Mesodermal cell (in vitro differentiated cells): ENCODE results near the gene NREP.

ENCODE experiments used
- H3K27ac ChIP-seq: 2 replicates; pipeline ENCODE4 v1.7.0; 2013; ENCODE audit warnings: mild to moderate bottlenecking, low read depth, low read length, moderate library complexity; ENCODE audit not compliant: severe bottlenecking
- H3K36me3 ChIP-seq: 2 replicates; pipeline ENCODE4 v1.7.1; 2013; ENCODE audit warnings: mild to moderate bottlenecking, low read length, moderate library complexity; ENCODE audit not compliant: control insufficient read depth, insufficient read depth
- H3K4me1 ChIP-seq: one replicate; pipeline ENCODE4 v1.7.1; 2013; ENCODE audit warnings: mild to moderate bottlenecking, low read length; ENCODE audit not compliant: insufficient read depth, control insufficient read depth, poor library complexity, severe bottlenecking
- H3K4me3 ChIP-seq: 2 replicates; pipeline ENCODE4 v1.7.0; 2013; ENCODE audit warnings: low read length, control low read depth, mild to moderate bottlenecking; ENCODE audit not compliant: insufficient read depth, poor library complexity, severe bottlenecking; ENCODE audit errors: extremely low read depth
- H3K9me3 ChIP-seq: 2 replicates; pipeline ENCODE4 v1.7.1; 2013; ENCODE audit warnings: mild to moderate bottlenecking, low read length, moderate library complexity; ENCODE audit not compliant: control insufficient read depth
- WGBS, 2 experiments: methylation state at CpG; one replicate each; pipeline ENCODE4 v1.1.5; 2013; ENCODE audit warnings: missing lambda C conversion rate in 2 of 2; ENCODE audit not compliant: insufficient coverage in 2 of 2; 5-methylcytosine and 5-hydroxymethylcytosine counted together

NREP gene

GRCh38 chr5:111739416-111739815, 17.6 kb downstream of the NREP start:
- H3K4me3 ChIP-seq: no peak overlapping the region
- no peaks in the 10 kb centered on the region for H3K9me3 ChIP-seq
- H3K27ac ChIP-seq: no peak overlapping the region
- H3K36me3 ChIP-seq: peaks cover 14% of the 10 kb centered on the region
- peaks cover 2% of the 10 kb centered on the region for H3K4me1 ChIP-seq
- WGBS, 2 experiments: 86 to 88% methylated on average over 2 to 3 of the region's 3 CpGs

- Histone ChIP-seq H3K9me3 (no peaks in the 10 kb centered on the region), H3K36me3 (peaks cover 27% of the 10 kb centered on the region), H3K4me1 (peaks cover 3% of the 10 kb centered on the region), H3K4me3 (no peak overlapping the region), H3K27ac (no peak overlapping the region)
- WGBS, 2 experiments: 93 to 100% methylated on average over 4 of the region's 5 CpGs
Observed at GRCh38 chr5:111738118-111738517, 18.9 kb downstream of the NREP start.

DNA sequence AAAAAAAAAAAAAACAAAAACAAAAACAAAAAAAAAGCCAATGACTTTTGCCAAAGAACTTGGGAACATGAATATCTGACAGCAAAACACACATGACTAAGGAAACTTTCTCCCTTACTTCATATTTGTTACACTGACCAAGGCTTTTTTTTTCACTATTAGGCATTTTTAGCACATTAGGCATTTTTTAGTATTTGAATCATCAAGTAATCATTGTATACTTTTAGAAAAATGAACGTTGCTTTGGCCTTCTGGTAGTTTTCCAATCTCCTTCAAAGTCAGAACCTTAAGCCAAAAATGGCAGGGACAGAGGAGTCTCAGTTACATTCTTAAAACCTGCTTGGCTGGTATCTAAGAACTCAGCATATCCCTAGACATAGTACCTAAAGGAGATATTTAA, 19.3 kb downstream of the NREP start:
- no peak overlapping the region for H3K4me3 ChIP-seq
- H3K4me1 ChIP-seq: peaks cover 3% of the 10 kb centered on the region
- peaks cover 29% of the 10 kb centered on the region for H3K36me3 ChIP-seq
- H3K9me3 ChIP-seq: no peaks in the 10 kb centered on the region
- H3K27ac ChIP-seq: no peak overlapping the region
- no CpG with 5 or more reads among the region's 1 CpG for WGBS, 2 experiments

DNA sequence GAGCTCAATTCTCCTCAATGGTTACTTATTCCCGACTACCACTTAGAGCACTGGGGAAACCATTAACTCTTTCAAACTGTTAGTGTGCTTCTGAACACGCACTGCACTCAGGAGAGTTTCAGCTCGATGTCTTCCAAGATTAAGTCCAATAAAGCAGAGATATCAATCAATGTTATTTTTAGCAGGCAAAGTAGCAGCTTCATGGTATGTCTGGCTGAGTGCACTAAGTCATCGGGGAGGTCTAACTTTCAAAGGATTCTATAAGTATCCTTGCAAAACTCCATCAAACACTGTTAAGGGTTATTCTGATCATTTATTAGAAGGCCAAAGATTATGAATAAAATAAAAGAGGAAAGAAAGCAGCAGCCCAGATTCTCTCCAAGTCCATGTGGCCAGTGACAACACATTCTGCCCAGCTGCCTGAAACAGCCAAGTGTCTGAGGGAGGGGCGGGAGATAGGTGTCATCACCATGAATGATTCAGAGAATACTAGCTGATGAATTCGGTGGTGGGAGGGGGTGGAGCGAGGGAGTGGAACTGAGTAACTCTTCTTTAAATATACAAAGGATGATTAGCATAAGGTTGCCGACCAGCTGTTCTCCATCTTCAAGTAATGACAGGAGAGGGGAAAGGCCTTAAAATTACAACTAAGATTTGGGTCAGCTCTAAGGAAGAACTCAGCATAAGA, 21.3 kb downstream of the NREP start:
- H3K4me3 ChIP-seq: no peak overlapping the region

DNA sequence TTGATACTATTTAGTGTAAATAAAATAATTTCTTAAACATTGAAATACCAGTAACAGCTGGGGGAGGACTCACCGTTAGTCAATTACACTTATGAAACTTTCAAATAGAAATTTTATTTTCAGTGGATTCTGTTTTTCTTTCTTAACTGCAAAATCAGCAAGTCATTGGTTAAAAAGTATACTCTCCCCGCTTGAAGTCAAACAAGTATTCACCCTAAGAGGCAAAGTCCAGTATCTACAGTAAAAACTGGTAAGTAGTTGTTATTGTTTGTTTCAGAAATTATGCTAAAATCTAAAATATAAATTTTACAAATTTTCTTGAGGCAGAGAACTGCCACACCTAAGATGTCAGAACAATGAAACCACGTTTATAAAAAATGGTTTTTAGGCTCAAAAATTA, 22.4 kb downstream of the NREP start:
- peaks cover 3% of the 10 kb centered on the region for H3K4me1 ChIP-seq
- H3K36me3 ChIP-seq: peaks cover 46% of the 10 kb centered on the region
- H3K9me3 ChIP-seq: no peaks in the 10 kb centered on the region
- H3K27ac ChIP-seq: no peak overlapping the region
- no peak overlapping the region for H3K4me3 ChIP-seq
- WGBS, 2 experiments: 100% methylated on average over 1 of the region's 3 CpGs; no CpG with 5 or more reads in 1 of the 2 experiments

More for the DNA sequence above, 21.3 kb downstream of the NREP start:
- Histone ChIP-seq H3K36me3 (peaks cover 41% of the 10 kb centered on the region), H3K27ac (no peak overlapping the region), H3K9me3 (no peaks in the 10 kb centered on the region), H3K4me1 (peaks cover 3% of the 10 kb centered on the region)
- 73 to 80% methylated on average over 4 to 6 of the region's 8 CpGs for WGBS, 2 experiments

DNA sequence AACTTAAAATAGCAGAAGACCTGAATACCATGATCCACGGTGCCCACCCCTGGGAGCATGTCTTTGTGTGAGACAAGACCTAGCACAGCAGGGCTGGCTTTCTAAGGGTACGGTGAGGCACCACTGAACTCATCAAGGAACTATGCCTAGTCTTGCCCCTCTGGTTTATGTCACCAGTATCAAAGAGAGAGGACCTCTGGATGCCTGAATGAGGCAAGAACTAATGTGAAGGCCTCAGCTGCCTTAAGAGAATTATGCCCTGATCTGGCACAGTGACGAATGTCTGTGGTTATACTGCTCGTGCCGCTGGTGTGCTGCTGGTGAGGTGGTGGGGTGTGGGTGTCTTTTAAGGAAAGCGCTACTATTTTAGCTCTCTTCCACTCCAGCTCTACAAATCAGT, 23.0 kb downstream of the NREP start:
- H3K36me3 ChIP-seq: peaks cover 48% of the 10 kb centered on the region
- H3K4me3 ChIP-seq: no peak overlapping the region
- H3K4me1 ChIP-seq: peaks cover 3% of the 10 kb centered on the region
- no peak overlapping the region for H3K27ac ChIP-seq
- WGBS, 2 experiments: 100% methylated on average over 1 to 2 of the region's 6 CpGs
- no peaks in the 10 kb centered on the region for H3K9me3 ChIP-seq

DNA sequence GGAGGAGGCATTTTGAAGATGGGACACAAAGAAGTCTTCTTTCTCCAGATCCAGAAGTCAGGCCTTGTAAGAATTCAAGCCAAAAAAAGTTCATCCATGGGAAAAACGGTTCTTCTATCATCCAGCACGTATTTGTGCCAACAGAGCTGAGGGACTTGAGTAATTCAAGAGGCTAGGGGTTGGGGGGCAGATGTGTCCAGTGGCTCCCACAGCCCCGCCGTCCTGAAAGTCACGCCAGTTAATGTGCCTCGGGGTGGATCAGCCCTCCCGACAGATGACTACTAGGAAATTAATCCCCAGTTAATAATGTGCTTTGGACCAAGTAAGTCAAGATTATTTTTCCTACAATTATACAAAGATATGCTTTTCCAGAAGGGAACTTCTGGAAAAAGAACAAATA, 23.4 kb downstream of the NREP start:
- Histone ChIP-seq H3K4me3 (no peak overlapping the region), H3K27ac (no peak overlapping the region), H3K9me3 (no peaks in the 10 kb centered on the region), H3K4me1 (peaks cover 3% of the 10 kb centered on the region), H3K36me3 (peaks cover 52% of the 10 kb centered on the region)
- WGBS, 2 experiments: 89 to 92% methylated on average over 4 to 5 of the region's 7 CpGs

GRCh38 chr5:111731638-111732037, 25.4 kb downstream of the NREP start:
- Histone ChIP-seq H3K4me1 (peaks cover 3% of the 10 kb centered on the region), H3K4me3 (no peak overlapping the region), H3K36me3 (peaks cover 56% of the 10 kb centered on the region), H3K9me3 (no peaks in the 10 kb centered on the region), H3K27ac (no peak overlapping the region)
- WGBS, 2 experiments: 93 to 100% methylated on average over 3 to 7 of the region's 7 CpGs

GRCh38 chr5:111730659-111731382, 26.2 kb downstream of the NREP start:
- no peaks in the 10 kb centered on the region for H3K9me3 ChIP-seq
- H3K4me3 ChIP-seq: no peak overlapping the region
- H3K4me1 ChIP-seq: peaks cover 3% of the 10 kb centered on the region
- H3K27ac ChIP-seq: no peak overlapping the region
- peaks cover 60% of the 10 kb centered on the region for H3K36me3 ChIP-seq
- 88 to 91% methylated on average over 4 of the region's 8 CpGs for WGBS, 2 experiments

- H3K4me3 ChIP-seq: no peak overlapping the region
- peaks cover 51% of the 10 kb centered on the region for H3K36me3 ChIP-seq
- H3K4me1 ChIP-seq: no peaks in the 10 kb centered on the region
- WGBS, 2 experiments: 85 to 90% methylated on average over 1 to 2 of the region's 3 CpGs
- H3K27ac ChIP-seq: no peak overlapping the region
- H3K9me3 ChIP-seq: no peaks in the 10 kb centered on the region
Observed at GRCh38 chr5:111728941-111729340, 28.1 kb downstream of the NREP start.

DNA sequence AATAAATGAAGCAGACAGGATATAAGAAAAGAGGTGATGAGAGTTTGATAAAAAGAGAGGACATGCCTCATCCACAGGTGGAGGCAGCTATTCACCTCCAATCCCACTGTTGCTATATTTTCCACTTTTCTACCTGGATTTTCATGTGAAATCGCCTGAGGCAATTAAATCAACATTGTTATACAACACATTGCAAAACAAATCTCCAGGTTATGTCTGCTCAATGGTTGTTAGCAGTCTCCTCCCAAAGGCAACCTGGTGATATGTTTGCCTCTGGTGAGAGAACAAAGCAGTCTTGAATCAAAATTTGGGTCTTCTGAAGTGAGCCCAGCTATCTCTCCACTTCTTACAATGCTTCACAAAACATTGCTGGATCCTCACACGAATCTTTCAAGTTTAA, 30.0 kb downstream of the NREP start:
- H3K27ac ChIP-seq: no peak overlapping the region
- peaks cover 37% of the 10 kb centered on the region for H3K36me3 ChIP-seq
- 87 to 92% methylated on average over 2 of the region's 2 CpGs for WGBS, 2 experiments
- no peak overlapping the region for H3K4me3 ChIP-seq
- H3K4me1 ChIP-seq: no peaks in the 10 kb centered on the region
- H3K9me3 ChIP-seq: no peaks in the 10 kb centered on the region
